Parathyroid adenoma (tissue), 2 donors: ENCODE measurements around the gene MUC6.

Source experiments
- H2AFZ ChIP-seq: fragments of 300-600 bp; sonication (generic); one replicate; pipeline ENCODE4 v1.7.0; 2017; ENCODE audit warnings: antibody characterized with exemption, mild to moderate bottlenecking
- H3K27ac ChIP-seq: fragments of 300-600 bp; sonication (generic); one replicate; pipeline ENCODE4 v1.7.0; 2017
- H3K27me3 ChIP-seq: fragments of 300-600 bp; sonication (generic); one replicate; pipeline ENCODE4 v1.7.0; 2017; ENCODE audit warnings: low read length; ENCODE audit not compliant: control insufficient read depth, insufficient read depth
- H3K36me3 ChIP-seq: fragments of 300-600 bp; sonication (generic); one replicate; pipeline ENCODE4 v1.7.0; 2017; ENCODE audit warnings: low read length; ENCODE audit not compliant: control insufficient read depth, insufficient read depth
- H3K4me1 ChIP-seq: fragments of 300-600 bp; sonication (generic); one replicate; pipeline ENCODE4 v1.7.0; 2017; ENCODE audit warnings: control low read depth
- H3K4me2 ChIP-seq: fragments of 300-600 bp; sonication (generic); one replicate; pipeline ENCODE4 v1.7.0; 2017; ENCODE audit warnings: low read length
- H3K4me3 ChIP-seq: fragments of 300-600 bp; sonication (generic); one replicate; pipeline ENCODE4 v1.7.0; 2017; ENCODE audit warnings: low read depth, low read length
- H3K79me2 ChIP-seq: fragments of 300-600 bp; sonication (generic); one replicate; pipeline ENCODE4 v1.7.0; 2017; ENCODE audit warnings: control low read depth
- H3K9ac ChIP-seq: fragments of 300-600 bp; sonication (generic); one replicate; pipeline ENCODE4 v1.7.0; 2017; ENCODE audit warnings: mild to moderate bottlenecking
- H3K9me3 ChIP-seq: fragments of 300-600 bp; sonication (generic); one replicate; pipeline ENCODE4 v1.7.0; 2017; ENCODE audit warnings: low read length; ENCODE audit not compliant: control insufficient read depth
- CTCF ChIP-seq: fragments of 300-600 bp; sonication (generic); IDR thresholded peaks from one replicate; pipeline ENCODE4 v1.7.0; 2017; ENCODE audit warnings: antibody characterized with exemption, mild to moderate bottlenecking
- donor health status: primary hyperparathyroidism.

The MUC6 gene

GRCh38 chr11:1022411-1022810 is 14.1 kb downstream of the MUC6 start:
- no peak overlapping the region for H3K9ac ChIP-seq
- no peak overlapping the region for H3K4me3 ChIP-seq
- no peak overlapping the region for H3K4me2 ChIP-seq
- H3K36me3 ChIP-seq, result no peaks in the 10 kb centered on the region
- TF ChIP-seq CTCF, result no peak
- no peak overlapping the region for H3K27ac ChIP-seq
- no peaks in the 10 kb centered on the region for H3K4me1 ChIP-seq
- no peaks in the 10 kb centered on the region for H3K9me3 ChIP-seq
- H3K27me3 ChIP-seq, result no peaks in the 10 kb centered on the region
- H3K79me2 ChIP-seq, result peaks cover 1% of the 10 kb centered on the region
- no peak overlapping the region for H2AFZ ChIP-seq

- peaks cover 2% of the 10 kb centered on the region for H3K79me2 ChIP-seq
- H3K4me1 ChIP-seq, result no peaks in the 10 kb centered on the region
- H3K4me2 ChIP-seq, result no peak overlapping the region
- H3K27ac ChIP-seq, result no peak overlapping the region
- H3K4me3 ChIP-seq, result no peak overlapping the region
- no peaks in the 10 kb centered on the region for H3K36me3 ChIP-seq
- H3K27me3 ChIP-seq, result no peaks in the 10 kb centered on the region
- no peak for TF ChIP-seq CTCF
- H3K9ac ChIP-seq, result no peak overlapping the region
- H2AFZ ChIP-seq, result no peak overlapping the region
- H3K9me3 ChIP-seq, result no peaks in the 10 kb centered on the region
Measured at GRCh38 chr11:1020211-1020905, 16.2 kb downstream of the MUC6 start.

GRCh38 chr11:1019321-1019910 is 17.1 kb downstream of the MUC6 start:
- Histone ChIP-seq H3K4me1 (no peaks in the 10 kb centered on the region), H3K9me3 (no peaks in the 10 kb centered on the region), H3K27ac (no peak overlapping the region), H3K36me3 (no peaks in the 10 kb centered on the region), H3K4me3 (no peak overlapping the region), H3K9ac (no peak overlapping the region), H2AFZ (no peak overlapping the region), H3K79me2 (peaks cover 2% of the 10 kb centered on the region), H3K27me3 (no peaks in the 10 kb centered on the region), H3K4me2 (no peak overlapping the region)
- TF ChIP-seq CTCF, result no peak

GRCh38 chr11:1018091-1018490 is 18.4 kb downstream of the MUC6 start:
- H3K79me2 ChIP-seq, result peaks cover 2% of the 10 kb centered on the region
- H3K9ac ChIP-seq, result no peak overlapping the region

More at GRCh38 chr11:1018091-1018490, 18.4 kb downstream of the MUC6 start:
- no peak for TF ChIP-seq CTCF
- Histone ChIP-seq H3K9me3 (no peaks in the 10 kb centered on the region), H3K4me2 (no peak overlapping the region), H3K27me3 (no peaks in the 10 kb centered on the region), H3K4me1 (no peaks in the 10 kb centered on the region), H3K4me3 (no peak overlapping the region), H3K27ac (no peak overlapping the region), H2AFZ (no peak overlapping the region), H3K36me3 (no peaks in the 10 kb centered on the region)
